HL-60 (cell line): Measurements from ENCODE around the gene XPC.

ENCODE experiments used
- CTCF ChIP-seq: IDR thresholded peaks from one replicate; pipeline ENCODE4 v1.5.1; 2011; ENCODE audit warnings: low read length, control low read depth, inconsistent platforms; ENCODE audit not compliant: insufficient read depth
- GABPA ChIP-seq: IDR thresholded peaks from 2 replicates; pipeline ENCODE4 v1.6.1; 2012; ENCODE audit warnings: low read depth
- POLR2AphosphoS5 ChIP-seq: IDR thresholded peaks from 2 replicates; pipeline ENCODE4 v1.6.1; 2012; ENCODE audit warnings: low read depth
- REST ChIP-seq: IDR thresholded peaks from 2 replicates; pipeline ENCODE4 v1.6.1; 2012; ENCODE audit warnings: low read depth; ENCODE audit not compliant: insufficient replicate concordance

- no peak for TF ChIP-seq CTCF
- no peak for TF ChIP-seq REST
- no peak for TF ChIP-seq GABPA
- no peak for TF ChIP-seq POLR2AphosphoS5
Measured at GRCh38 chr3:14169435-14169834, 9.0 kb downstream of the XPC start.
